Astrocyte (in vitro differentiated cells and primary cell): ENCODE measurements around the gene TEX48. TPM values are rescaled to one million over a fixed set of nuclear protein-coding genes. Genes with fewer than 3 reads are reported as not detected.

Experiments used
- DNase-seq: peaks from one replicate; pipeline ENCODE4 v3.0.0-alpha.2; 2010; ENCODE audit warnings: low read depth
- FAIRE-seq: peaks from 2 replicates; lab custom pipeline; 2011; peaks lifted over from hg19 to GRCh38; lab: Jason Lieb, UNC
- H2AFZ ChIP-seq: 2 replicates; pipeline ENCODE4 v1.6.0; 2012; ENCODE audit warnings: low read depth, low read length, inconsistent platforms
- H3K27ac ChIP-seq: 2 replicates; pipeline ENCODE4 v1.5.1; 2011; ENCODE audit warnings: low read depth, low read length, inconsistent platforms
- H3K27me3 ChIP-seq: 2 replicates; pipeline ENCODE4 v1.6.0; 2011; ENCODE audit warnings: low read length, inconsistent platforms; ENCODE audit not compliant: insufficient read depth
- H3K36me3 ChIP-seq: 2 replicates; pipeline ENCODE4 v1.5.1; 2011; ENCODE audit warnings: low read length, inconsistent platforms; ENCODE audit not compliant: insufficient read depth
- H3K4me1 ChIP-seq: 2 replicates; pipeline ENCODE4 v1.5.1; 2011; ENCODE audit warnings: low read length, inconsistent platforms; ENCODE audit not compliant: insufficient read depth
- H3K4me2 ChIP-seq: 2 replicates; pipeline ENCODE4 v1.6.0; 2012; ENCODE audit warnings: low read length, inconsistent platforms
- H3K4me3 ChIP-seq: 2 replicates; pipeline ENCODE4 v1.5.1; 2011; ENCODE audit warnings: low read depth, mild to moderate bottlenecking, low read length, inconsistent platforms; ENCODE audit not compliant: insufficient read depth
- H3K79me2 ChIP-seq: 2 replicates; pipeline ENCODE4 v1.6.0; 2012; ENCODE audit warnings: mild to moderate bottlenecking, low read length, inconsistent platforms; ENCODE audit not compliant: insufficient read depth
- H3K9ac ChIP-seq: 2 replicates; pipeline ENCODE4 v1.6.0; 2012; ENCODE audit warnings: mild to moderate bottlenecking, low read length, inconsistent platforms
- H3K9me3 ChIP-seq: 2 replicates; pipeline ENCODE4 v1.5.1; 2012; ENCODE audit warnings: low read depth, mild to moderate bottlenecking, low read length, inconsistent platforms; ENCODE audit not compliant: insufficient read depth
- H4K20me1 ChIP-seq: 2 replicates; pipeline ENCODE4 v1.6.0; 2012; ENCODE audit warnings: low read length, inconsistent platforms; ENCODE audit not compliant: insufficient read depth
- H3K27ac Mint-ChIP-seq: one replicate; pipeline ENCODE4 v1.8.0; 2021; ENCODE audit warnings: mild to moderate bottlenecking, mixed read lengths; ENCODE audit not compliant: unreplicated experiment
- H3K27me3 Mint-ChIP-seq: one replicate; pipeline ENCODE4 v1.8.0; 2021; ENCODE audit warnings: low read depth, mixed read lengths; ENCODE audit not compliant: unreplicated experiment
- H3K36me3 Mint-ChIP-seq: one replicate; pipeline ENCODE4 v1.8.0; 2021; ENCODE audit warnings: low read depth, mixed read lengths; ENCODE audit not compliant: unreplicated experiment
- H3K4me1 Mint-ChIP-seq: one replicate; pipeline ENCODE4 v1.8.0; 2021; ENCODE audit warnings: low read depth, mixed read lengths; ENCODE audit not compliant: unreplicated experiment
- H3K4me3 Mint-ChIP-seq: one replicate; pipeline ENCODE4 v1.8.0; 2021; ENCODE audit warnings: mild to moderate bottlenecking, moderate library complexity, mixed read lengths; ENCODE audit not compliant: unreplicated experiment
- H3K9me3 Mint-ChIP-seq: one replicate; pipeline ENCODE4 v1.8.0; 2021; ENCODE audit warnings: mild to moderate bottlenecking, mixed read lengths; ENCODE audit not compliant: unreplicated experiment
- CTCF ChIP-seq: IDR thresholded peaks from 2 replicates; pipeline ENCODE4 v1.5.1; 2011; ENCODE audit warnings: low read depth, mild to moderate bottlenecking, inconsistent platforms, low read length, moderate library complexity; ENCODE audit not compliant: insufficient read depth
- EZH2 ChIP-seq: IDR thresholded peaks from 2 replicates; pipeline ENCODE4 v1.6.1; 2012; ENCODE audit warnings: mild to moderate bottlenecking, low read length, inconsistent platforms; ENCODE audit not compliant: insufficient read depth
- total RNA-seq: library from RNA; stranded (reverse); gene quantifications from 2 replicates; pipeline ENCODE4 v1.2.1, GENCODE V29; 2021

TEX48 gene
- total RNA-seq, 1 donor from 2014 or later: not detected

GRCh38 chr9:114631166-114631565 lies 50.8 kb downstream of the TEX48 start:
- FAIRE-seq (no peak), DNase-seq (no peak)
- Mint-ChIP-seq H3K4me3 (no peak overlapping the region), H3K36me3 (peaks cover 32% of the 10 kb centered on the region), H3K27me3 (no peaks in the 10 kb centered on the region), H3K9me3 (no peaks in the 10 kb centered on the region), H3K27ac (no peak overlapping the region), H3K4me1 (no peaks in the 10 kb centered on the region)
- Histone ChIP-seq H3K4me2 (no peak overlapping the region), H3K9me3 (no peaks in the 10 kb centered on the region), H3K79me2 (no peaks in the 10 kb centered on the region), H3K9ac (no peak overlapping the region), H3K4me3 (no peak overlapping the region), H3K36me3 (no peaks in the 10 kb centered on the region), H3K4me1 (no peaks in the 10 kb centered on the region), H3K27me3 (no peaks in the 10 kb centered on the region), H4K20me1 (no peaks in the 10 kb centered on the region), H3K27ac (no peak overlapping the region), H2AFZ (no peak overlapping the region)
- TF ChIP-seq EZH2: no peak

DNA sequence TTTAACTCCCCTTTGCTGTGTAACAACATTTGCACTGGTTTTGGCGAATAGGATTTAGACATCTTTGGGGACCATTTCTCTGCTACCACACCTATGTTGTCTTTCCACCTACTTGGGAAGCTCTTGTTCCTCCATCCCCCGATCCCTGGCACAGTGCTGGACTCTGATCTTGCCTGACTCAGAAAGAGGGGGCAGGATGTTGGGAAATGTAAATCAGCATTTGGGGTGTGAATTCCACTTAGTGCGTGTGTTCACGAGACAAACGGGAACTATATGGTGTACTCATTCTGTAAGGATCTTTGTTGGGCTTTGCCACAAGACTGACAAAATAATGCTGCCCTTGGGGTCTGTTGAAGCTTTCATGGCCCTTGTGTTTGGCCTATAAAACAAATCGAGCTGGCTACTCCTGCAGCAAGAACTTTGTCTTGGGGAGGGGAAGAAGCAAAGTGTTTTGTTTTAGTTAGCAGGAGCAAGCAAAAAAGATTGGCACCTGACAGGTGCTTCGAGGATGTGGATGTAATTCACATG lies 52.4 kb downstream of the TEX48 start:
- Mint-ChIP-seq H3K9me3 (no peaks in the 10 kb centered on the region), H3K4me1 (no peaks in the 10 kb centered on the region), H3K27me3 (no peaks in the 10 kb centered on the region), H3K36me3 (peaks cover 29% of the 10 kb centered on the region), H3K27ac (no peak overlapping the region), H3K4me3 (no peak overlapping the region)
- no peak for FAIRE-seq
- Histone ChIP-seq H3K4me3 (no peak overlapping the region), H3K27ac (no peak overlapping the region), H3K36me3 (no peaks in the 10 kb centered on the region), H2AFZ (no peak overlapping the region), H3K4me2 (no peak overlapping the region), H3K79me2 (no peaks in the 10 kb centered on the region), H4K20me1 (no peaks in the 10 kb centered on the region), H3K27me3 (no peaks in the 10 kb centered on the region), H3K9ac (no peak overlapping the region), H3K4me1 (no peaks in the 10 kb centered on the region), H3K9me3 (no peaks in the 10 kb centered on the region)
- TF ChIP-seq CTCF (no peak), EZH2 (no peak)
- DNase-seq: no peak

DNA sequence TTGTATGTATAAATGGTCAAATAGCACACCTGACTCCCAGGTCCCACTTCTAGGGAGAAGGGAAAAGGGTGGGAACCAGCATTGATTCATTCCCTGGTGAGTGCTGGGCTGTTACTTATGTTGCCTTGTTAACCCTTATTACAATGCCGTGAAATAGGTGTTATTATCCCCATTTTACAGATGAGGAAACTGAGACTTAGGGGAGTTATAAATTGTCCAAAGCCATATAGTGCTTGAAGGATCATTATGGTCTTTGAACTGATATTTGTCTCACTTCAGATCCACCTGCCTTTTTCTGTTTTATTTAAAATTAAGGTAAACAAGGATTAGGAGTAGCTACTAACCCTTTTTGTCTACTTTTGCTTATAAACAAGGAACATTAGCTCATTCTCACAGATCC lies 54.4 kb downstream of the TEX48 start:
- H3K27ac Mint-ChIP-seq: no peak overlapping the region
- H3K27me3 Mint-ChIP-seq: no peaks in the 10 kb centered on the region
- Histone ChIP-seq H3K4me2 (no peak overlapping the region), H4K20me1 (no peaks in the 10 kb centered on the region), H3K27me3 (no peaks in the 10 kb centered on the region), H3K9me3 (no peaks in the 10 kb centered on the region), H3K4me3 (no peak overlapping the region), H3K9ac (no peak overlapping the region), H3K4me1 (peaks cover 2% of the 10 kb centered on the region), H3K36me3 (no peaks in the 10 kb centered on the region), H3K27ac (no peak overlapping the region), H2AFZ (no peak overlapping the region), H3K79me2 (no peaks in the 10 kb centered on the region)
- no peak for FAIRE-seq
- peaks cover 2% of the 10 kb centered on the region for H3K9me3 Mint-ChIP-seq
- H3K4me3 Mint-ChIP-seq: no peak overlapping the region
- peaks cover 5% of the 10 kb centered on the region for H3K4me1 Mint-ChIP-seq
- TF ChIP-seq CTCF (no peak), EZH2 (no peak)
- no peak for DNase-seq
- H3K36me3 Mint-ChIP-seq: peaks cover 22% of the 10 kb centered on the region
